Measurements from ENCODE around the gene RFX1.

Gene RFX1

GRCh38 chr19:13960863-13961784 lies 45.0 kb downstream of the RFX1 start:
- no peak for DNase-seq

- peak; percentile 36 for DNase-seq
Measured at GRCh38 chr19:13959962-13960862, 45.9 kb downstream of the RFX1 start.

- DNase-seq = no peak
Measured at GRCh38 chr19:13959141-13959961, 46.8 kb downstream of the RFX1 start.

- no peak for DNase-seq
Measured at GRCh38 chr19:13958043-13958442, 48.1 kb downstream of the RFX1 start.

- no peak for DNase-seq
Measured at GRCh38 chr19:13957051-13957450, 49.1 kb downstream of the RFX1 start.

GRCh38 chr19:13956365-13956744 lies 49.8 kb downstream of the RFX1 start:
- no peak for DNase-seq

- DNase-seq = no peak
Measured at GRCh38 chr19:13955662-13956364, 50.3 kb downstream of the RFX1 start.

- DNase-seq = no peak
Measured at GRCh38 chr19:13954185-13954584, 51.9 kb downstream of the RFX1 start.

- no peak for DNase-seq
Measured at GRCh38 chr19:13952931-13953531, 53.1 kb downstream of the RFX1 start.

GRCh38 chr19:13952154-13952930 lies 53.8 kb downstream of the RFX1 start, which contains the start of gene DCAF15:
DCAF15 (plus strand) TSS chr19:13952509; CDS start chr19:13952513, 4 bp downstream.
- peak; percentile 99 for DNase-seq

GRCh38 chr19:13951799-13952153 lies 54.3 kb downstream of the RFX1 start:
- DNase-seq = no peak

GRCh38 chr19:13951043-13951442 lies 55.1 kb downstream of the RFX1 start:
- DNase-seq = no peak

- no peak for DNase-seq
Measured at GRCh38 chr19:13946414-13946813, 59.7 kb downstream of the RFX1 start.

GRCh38 chr19:13942023-13942684 lies 64.0 kb downstream of the RFX1 start:
- DNase-seq = no peak

GRCh38 chr19:13938301-13939064 lies 67.6 kb downstream of the RFX1 start, which contains the start of gene PODNL1:
PODNL1 (minus strand) TSS chr19:13938417; CDS start chr19:13938181, 236 bp downstream.
- no peak for DNase-seq

GRCh38 chr19:13937479-13938300 lies 68.4 kb downstream of the RFX1 start:
- no peak for DNase-seq

GRCh38 chr19:13935765-13936510 lies 70.2 kb downstream of the RFX1 start:
- no peak for DNase-seq

- DNase-seq = no peak
Measured at GRCh38 chr19:13934785-13935109, 71.4 kb downstream of the RFX1 start.
